Spleen (tissue), 7 donors: ENCODE results near the gene BCL7C.

ENCODE experiments used
- CTCF ChIP-seq, 11 experiments: fragments of 200-600 bp in 7 of 11; fragments of 450-650 bp in 4 of 11; sonication (generic) in 4 of 11; IDR thresholded peaks in 8 of 11; conservative IDR thresholded peaks in 3 of 11; 1 replicate in 7 of 11; 2 replicates in 4 of 11; pipeline versions ENCODE4 v1.4.0 to v1.8.0; 2016 to 2021; ENCODE audit warnings: antibody characterized with exemption in 11 of 11, inconsistent platforms in 4 of 11, mild to moderate bottlenecking in 1 of 11
- POLR2A ChIP-seq, 3 donors: fragments of 450-650 bp; IDR thresholded peaks; one replicate each; pipeline ENCODE4 v1.5.1; 2017; ENCODE audit warnings: antibody characterized with exemption in 3 of 3, mild to moderate bottlenecking in 1 of 3
- POLR2AphosphoS5 ChIP-seq, 3 donors: sonication (generic); formaldehyde crosslinking; IDR thresholded peaks; one replicate each; pipeline ENCODE4 v1.5.1; 2017; ENCODE audit warnings: antibody characterized with exemption in 3 of 3
- donor health status: DM: no; HTN: no; CAD: no; lungs with moderate emphysema.
- donor health status: DM: no; HTN: no; CAD: no.
- donor health status: DM: no; HTN: no; CAD: no.

- TF ChIP-seq CTCF (IDR thresholded peaks at IDR 0.05 in 8 of 11, conservative IDR thresholded peaks at IDR 0.05 in 3 of 11) (no peak), POLR2A (IDR thresholded peaks at IDR 0.05) (no peak), POLR2AphosphoS5 (IDR thresholded peaks at IDR 0.05) (no peak)
Observed at GRCh38 chr16:30912794-30913412, 19.0 kb upstream of the BCL7C start.
